H54 (cell line): ENCODE results near the gene ARHGDIG.
"Not testable (repeated sequence)": the region's sequence is repeated elsewhere in the genome, so short reads cannot be mapped to it uniquely, and the experiment has no call there.

Source experiments
- DNase-seq: peaks from one replicate; pipeline ENCODE4 v3.0.0; 2011; ENCODE audit warnings: low spot score, mixed read lengths; ENCODE audit not compliant: insufficient read length
- FAIRE-seq: peaks from 3 replicates; lab custom pipeline; 2011; peaks lifted over from hg19 to GRCh38; lab: Jason Lieb, UNC
- POLR2A ChIP-seq: IDR thresholded peaks from 2 replicates; pipeline ENCODE4 v1.6.1; 2011; ENCODE audit warnings: low read depth, mild to moderate bottlenecking, low read length

Gene ARHGDIG

DNA sequence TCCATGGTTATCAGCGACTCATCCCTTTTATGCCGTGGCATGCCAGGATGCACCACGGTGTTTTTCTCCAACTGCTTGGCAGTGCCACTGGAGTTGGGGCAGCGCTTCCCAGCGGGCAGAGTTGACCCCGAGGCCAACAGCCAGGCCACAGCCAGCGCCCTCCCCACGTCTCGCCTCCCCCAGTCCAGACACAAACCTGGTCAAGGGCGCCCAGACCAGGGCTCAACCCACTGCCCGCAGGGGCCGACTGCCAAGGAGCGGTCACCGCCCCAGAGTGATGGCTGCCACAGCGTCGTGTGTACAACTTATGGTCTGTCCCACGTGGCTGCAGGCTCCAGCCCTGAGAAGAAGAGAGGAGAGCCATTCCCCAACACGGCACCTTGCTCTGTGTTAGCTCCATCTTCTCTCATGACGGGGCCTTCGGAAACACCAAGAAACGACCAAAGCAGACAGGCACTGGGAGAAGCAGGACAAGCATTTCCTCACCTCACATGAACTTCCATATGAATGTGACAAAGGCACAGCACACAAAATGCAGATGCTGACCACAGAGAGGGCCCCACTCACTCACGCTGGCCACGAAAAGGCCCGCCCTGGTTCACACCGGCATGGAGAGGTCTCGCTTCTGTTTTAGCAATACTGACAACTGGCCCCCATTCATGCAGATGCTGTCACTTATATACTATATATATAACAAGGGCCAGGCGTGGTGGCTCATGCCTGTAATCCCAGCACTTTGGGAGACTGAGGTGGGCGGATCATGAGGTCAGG, 45.2 kb downstream of the ARHGDIG start:
- DNase-seq (no peak), FAIRE-seq (no peak)

GRCh38 chr16:330741-331140, 50.4 kb downstream of the ARHGDIG start:
- FAIRE-seq (no peak), DNase-seq (no peak)
- no peak for TF ChIP-seq POLR2A

More for the DNA sequence above, 45.2 kb downstream of the ARHGDIG start:
- TF ChIP-seq POLR2A = no peak

DNA sequence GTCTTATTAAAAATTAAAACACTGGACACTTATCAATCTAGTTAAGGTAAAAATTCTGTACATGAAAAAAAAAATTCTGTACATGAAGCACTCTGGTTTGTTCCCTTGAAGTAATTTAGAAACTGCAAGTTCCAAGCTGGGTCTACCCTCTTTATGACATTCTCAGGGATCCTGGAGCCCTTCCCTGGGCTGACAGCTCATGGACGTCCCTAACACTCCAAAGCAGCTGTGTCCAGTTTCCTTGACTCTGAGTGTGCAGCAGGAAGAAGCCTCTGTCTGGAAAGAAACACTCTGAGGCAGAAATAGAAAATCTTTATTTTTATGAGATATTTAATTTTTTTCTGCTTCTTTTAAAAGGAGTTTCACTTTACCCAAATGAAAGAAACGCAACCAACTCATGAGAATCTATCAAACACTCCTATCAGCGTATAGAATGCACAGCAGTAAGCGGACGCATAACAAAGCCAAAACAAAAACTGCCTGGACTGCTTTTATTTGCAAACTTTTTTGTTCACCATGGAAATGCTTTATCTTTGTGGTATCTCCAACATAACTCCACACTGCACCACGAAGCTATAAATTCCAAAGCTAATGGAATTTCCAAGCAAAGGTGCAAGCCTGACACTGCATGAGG, 50.9 kb downstream of the ARHGDIG start:
- FAIRE-seq, DNase-seq: not testable (repeated sequence)
